Measurements from ENCODE around the gene NEURL1B.

NEURL1B gene

GRCh38 chr5:172660974-172661373 is 19.9 kb downstream of the NEURL1B start (continued):
- TF ChIP-seq EGR2 (tag by site-specific recombination; IDR thresholded peaks at IDR 0.05; ENCODE audit: low read depth) = no peak

GRCh38 chr5:172661526-172661925 is 20.5 kb downstream of the NEURL1B start:
- Histone ChIP-seq H3K4me1 (ENCODE audit: control insufficient read depth, insufficient read depth, low read length) (no peaks in the 10 kb centered on the region), H3K9me3 (ENCODE audit: control insufficient read depth, insufficient read depth, low read depth, low read length) (no peaks in the 10 kb centered on the region), H3K4me3 (ENCODE audit: low read depth, low read length) (no peak overlapping the region), H3K36me3 (ENCODE audit: control insufficient read depth in 2 of 2, insufficient read depth in 1 of 2, low read length in 2 of 2) (no peaks in the 10 kb centered on the region), H3K27ac (ENCODE audit: extremely low read depth, low read depth, low read length) (no peak overlapping the region)
- no peak for TF ChIP-seq ZNF639 (tag by site-specific recombination; IDR thresholded peaks at IDR 0.05)
- no peak for TF ChIP-seq YY2 (tag by site-specific recombination; IDR thresholded peaks at IDR 0.05)
- no peak for TF ChIP-seq ZNF132 (tag by site-specific recombination; IDR thresholded peaks at IDR 0.05; ENCODE audit: borderline replicate concordance)
- no peak for TF ChIP-seq ZNF16 (tag by site-specific recombination; IDR thresholded peaks at IDR 0.05; ENCODE audit: low read depth)
- no peak for TF ChIP-seq PRDM10 (tag by site-specific recombination; IDR thresholded peaks at IDR 0.05)
- no peak for TF ChIP-seq ZBTB49 (tag by site-specific recombination; IDR thresholded peaks at IDR 0.05; ENCODE audit: low read depth)
- TF ChIP-seq ZNF785 (tag by site-specific recombination; IDR thresholded peaks at IDR 0.05) = no peak
- TF ChIP-seq ZNF416 (tag by site-specific recombination; IDR thresholded peaks at IDR 0.05) = no peak
- ChIA-PET CTCF (no interaction called here), POLR2A (interaction anchor here (0.6 kb wide), 1 partner anchor 37 kb away, joined by 4 read pairs; no protein-coding TSS in a partner anchor)

GRCh38 chr5:172662596-172662995 is 21.5 kb downstream of the NEURL1B start:
- Histone ChIP-seq H3K27ac (ENCODE audit: extremely low read depth, low read depth, low read length) (no peak overlapping the region), H3K4me1 (ENCODE audit: control insufficient read depth, insufficient read depth, low read length) (no peaks in the 10 kb centered on the region), H3K9me3 (ENCODE audit: control insufficient read depth, insufficient read depth, low read depth, low read length) (no peaks in the 10 kb centered on the region), H3K4me3 (ENCODE audit: low read depth, low read length) (no peak overlapping the region), H3K36me3 (ENCODE audit: control insufficient read depth in 2 of 2, insufficient read depth in 1 of 2, low read length in 2 of 2) (no peaks in the 10 kb centered on the region)
- CTCF ChIA-PET = interaction anchor here (0.6 kb wide), 1 partner anchor 11 kb away, joined by 3 read pairs; no protein-coding TSS in a partner anchor
- POLR2A ChIA-PET = no interaction called here
- TF ChIP-seq HOXC10 (CRISPR knock-in tag; IDR thresholded peaks at IDR 0.05) (no peak), ZNF404 (tag by site-specific recombination; IDR thresholded peaks at IDR 0.05) (no peak), ZNF654 (tag by site-specific recombination; IDR thresholded peaks at IDR 0.05; ENCODE audit: low read depth) (no peak), ZNF76 (tag by site-specific recombination; IDR thresholded peaks at IDR 0.05; ENCODE audit: borderline replicate concordance, low read depth) (no peak), ZNF830 (tag by site-specific recombination; IDR thresholded peaks at IDR 0.05; ENCODE audit: low read depth) (no peak), ZNF488 (tag by site-specific recombination; IDR thresholded peaks at IDR 0.05) (no peak), ZSCAN4 (tag by site-specific recombination; IDR thresholded peaks at IDR 0.05) (no peak), ZNF792 (tag by site-specific recombination; IDR thresholded peaks at IDR 0.05) (no peak), ZNF10 (tag by site-specific recombination; IDR thresholded peaks at IDR 0.05) (no peak), ZNF157 (tag by site-specific recombination; IDR thresholded peaks at IDR 0.05) (no peak), MYNN (tag by site-specific recombination; IDR thresholded peaks at IDR 0.05; ENCODE audit: borderline replicate concordance) (no peak), BCL11A (tag by site-specific recombination; IDR thresholded peaks at IDR 0.05; ENCODE audit: low read depth) (no peak)
